ENCODE data around the gene THAP8. TPM values are rescaled to one million over a fixed set of nuclear protein-coding genes. Genes with fewer than 3 reads are reported as not detected.

THAP8 gene, protein sequence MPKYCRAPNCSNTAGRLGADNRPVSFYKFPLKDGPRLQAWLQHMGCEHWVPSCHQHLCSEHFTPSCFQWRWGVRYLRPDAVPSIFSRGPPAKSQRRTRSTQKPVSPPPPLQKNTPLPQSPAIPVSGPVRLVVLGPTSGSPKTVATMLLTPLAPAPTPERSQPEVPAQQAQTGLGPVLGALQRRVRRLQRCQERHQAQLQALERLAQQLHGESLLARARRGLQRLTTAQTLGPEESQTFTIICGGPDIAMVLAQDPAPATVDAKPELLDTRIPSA
- polyA plus RNA-seq (2013, experiment 1 of 2), result 6.9 TPM
- polyA plus RNA-seq (2013, experiment 2 of 2), result 6.6 TPM

- peak within 1 kb of the TSS; percentile 74 for H3K9ac ChIP-seq (ENCODE audit: low read depth, low read length)
- H3K4me3 ChIP-seq (ENCODE audit: low read length), result peak within 1 kb of the TSS; percentile 75
- no peaks in the 10 kb centered on the region for H3K27me3 ChIP-seq (ENCODE audit: insufficient read depth, low read length)
- H3K27ac ChIP-seq (ENCODE audit: low read depth, low read length), result peak within 1 kb of the TSS; percentile 92
- H3K36me3 ChIP-seq (ENCODE audit: insufficient read depth, low read length), result peaks cover 16% of the 10 kb centered on the region
- H3K9me3 ChIP-seq (ENCODE audit: insufficient read depth, low read depth, low read length), result no peaks in the 10 kb centered on the region
- peaks cover 11% of the 10 kb centered on the region for H3K4me1 ChIP-seq (ENCODE audit: insufficient read depth, low read length)
- WGBS, result under 1% methylated on average over 56 of the region's 56 CpGs
These were observed at the start of gene THAP8 for GRCh38 chr19:36054119-36054732. TSS of gene THAP8 (minus strand) at chr19:36054285. CDS start at chr19:36054217, 68 bp downstream.

DNA sequence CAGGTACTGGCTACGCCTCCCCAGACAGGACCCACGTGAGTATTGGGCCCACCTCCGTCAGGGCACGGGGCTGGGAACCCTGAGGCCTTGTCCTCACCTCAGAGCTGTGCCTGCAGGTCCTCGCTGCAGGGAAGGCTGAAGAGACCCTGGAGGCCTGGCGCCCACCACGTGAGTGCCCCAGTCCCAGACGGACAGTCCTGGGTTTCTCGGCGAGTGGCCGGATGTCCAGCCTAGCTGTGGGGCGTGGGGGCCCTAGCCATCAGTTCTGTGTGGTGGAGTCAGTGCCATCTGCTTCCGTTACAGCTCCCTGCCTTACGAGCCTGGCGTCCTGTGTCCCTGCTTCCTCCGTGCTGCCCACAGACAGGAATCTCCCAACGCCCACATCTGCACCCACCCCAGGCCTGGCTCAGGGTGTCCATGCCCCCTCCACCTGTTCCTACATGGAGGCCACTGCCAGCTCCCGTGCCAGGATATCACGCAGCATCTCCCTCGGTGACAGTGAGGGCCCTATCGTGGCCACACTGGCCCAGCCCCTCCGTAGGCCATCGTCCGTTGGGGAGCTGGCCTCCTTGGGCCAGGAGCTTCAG lies 49.0 kb upstream of the THAP8 start:
- no peaks in the 10 kb centered on the region for H3K9me3 ChIP-seq (ENCODE audit: insufficient read depth, low read depth, low read length)
- WGBS, result 95% methylated on average over 24 of the region's 24 CpGs
- H3K9ac ChIP-seq (ENCODE audit: low read depth, low read length), result no peak overlapping the region
- peaks cover 82% of the 10 kb centered on the region for H3K36me3 ChIP-seq (ENCODE audit: insufficient read depth, low read length)
- H3K27me3 ChIP-seq (ENCODE audit: insufficient read depth, low read length), result no peaks in the 10 kb centered on the region
- H3K4me3 ChIP-seq (ENCODE audit: low read length), result no peak overlapping the region
- H3K27ac ChIP-seq (ENCODE audit: low read depth, low read length), result no peak overlapping the region
- H3K4me1 ChIP-seq (ENCODE audit: insufficient read depth, low read length), result no peaks in the 10 kb centered on the region

DNA sequence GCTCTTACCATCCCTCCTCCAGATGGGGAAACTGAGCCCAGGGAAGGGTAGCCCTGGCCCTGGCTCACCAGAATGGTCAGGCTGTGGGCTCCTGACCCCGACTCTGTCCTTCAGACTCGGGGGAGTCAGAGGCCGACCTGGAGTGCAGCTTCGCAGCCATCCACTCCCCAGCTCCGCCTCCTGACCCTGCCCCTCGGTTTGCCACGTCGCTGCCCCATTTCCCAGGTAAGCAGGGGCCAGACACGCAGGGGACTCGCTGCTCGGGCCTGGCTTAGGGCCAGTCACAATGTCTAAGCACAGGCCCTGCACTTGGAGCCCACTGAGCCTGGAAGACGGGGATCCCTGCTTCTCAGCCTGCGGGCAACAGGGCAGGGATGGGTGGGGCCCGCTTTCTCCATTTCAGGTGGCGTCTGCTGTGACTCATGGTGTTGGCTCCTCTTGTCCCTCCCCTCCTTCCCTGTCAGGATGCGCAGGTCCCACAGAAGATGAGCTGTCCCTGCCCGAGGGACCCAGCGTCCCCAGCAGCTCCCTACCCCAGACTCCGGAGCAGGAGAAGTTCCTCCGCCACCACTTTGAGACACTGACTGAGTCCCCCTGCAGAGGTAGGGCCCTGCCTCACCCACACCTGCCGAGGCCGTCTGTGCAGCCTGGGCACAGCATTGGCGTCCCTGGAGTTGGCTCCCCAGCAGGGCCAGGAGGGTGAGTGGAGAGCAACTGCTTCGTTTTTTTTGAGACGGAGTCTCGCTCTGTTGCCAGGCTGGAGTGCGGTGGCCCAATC lies 47.7 kb upstream of the THAP8 start:
- no peak overlapping the region for H3K27ac ChIP-seq (ENCODE audit: low read depth, low read length)
- no peaks in the 10 kb centered on the region for H3K4me1 ChIP-seq (ENCODE audit: insufficient read depth, low read length)
- no peak overlapping the region for H3K9ac ChIP-seq (ENCODE audit: low read depth, low read length)
- no peaks in the 10 kb centered on the region for H3K9me3 ChIP-seq (ENCODE audit: insufficient read depth, low read depth, low read length)
- H3K4me3 ChIP-seq (ENCODE audit: low read length), result no peak overlapping the region
- WGBS, result 91% methylated on average over 27 of the region's 27 CpGs
- H3K36me3 ChIP-seq (ENCODE audit: insufficient read depth, low read length), result peaks cover 90% of the 10 kb centered on the region
- no peaks in the 10 kb centered on the region for H3K27me3 ChIP-seq (ENCODE audit: insufficient read depth, low read length)

- H3K9me3 ChIP-seq (ENCODE audit: insufficient read depth, low read depth, low read length), result no peaks in the 10 kb centered on the region
- no peak overlapping the region for H3K27ac ChIP-seq (ENCODE audit: low read depth, low read length)
- peaks cover 90% of the 10 kb centered on the region for H3K36me3 ChIP-seq (ENCODE audit: insufficient read depth, low read length)
- 94% methylated on average over 5 of the region's 5 CpGs for WGBS
- no peaks in the 10 kb centered on the region for H3K4me1 ChIP-seq (ENCODE audit: insufficient read depth, low read length)
- H3K4me3 ChIP-seq (ENCODE audit: low read length), result no peak overlapping the region
- no peak overlapping the region for H3K9ac ChIP-seq (ENCODE audit: low read depth, low read length)
- H3K27me3 ChIP-seq (ENCODE audit: insufficient read depth, low read length), result no peaks in the 10 kb centered on the region
These were observed 46.4 kb upstream of the THAP8 start for GRCh38 chr19:36100476-36100875.

GRCh38 chr19:36099166-36099785 lies 45.2 kb upstream of the THAP8 start:
- Histone ChIP-seq H3K27ac (ENCODE audit: low read depth, low read length) (no peak overlapping the region), H3K36me3 (ENCODE audit: insufficient read depth, low read length) (peaks cover 89% of the 10 kb centered on the region), H3K4me1 (ENCODE audit: insufficient read depth, low read length) (no peaks in the 10 kb centered on the region), H3K9ac (ENCODE audit: low read depth, low read length) (no peak overlapping the region), H3K9me3 (ENCODE audit: insufficient read depth, low read depth, low read length) (no peaks in the 10 kb centered on the region), H3K27me3 (ENCODE audit: insufficient read depth, low read length) (no peaks in the 10 kb centered on the region), H3K4me3 (ENCODE audit: low read length) (no peak overlapping the region)
- whole genome bisulfite sequencing, result 93% methylated on average over 19 of the region's 19 CpGs

GRCh38 chr19:36097036-36097435 lies 43.0 kb upstream of the THAP8 start:
- 96% methylated on average over 6 of the region's 6 CpGs for WGBS
- no peak overlapping the region for H3K9ac ChIP-seq (ENCODE audit: low read depth, low read length)

GRCh38 chr19:36093687-36094086 lies 39.6 kb upstream of the THAP8 start:
- WGBS, result 87% methylated on average over 6 of the region's 6 CpGs
- Histone ChIP-seq H3K36me3 (ENCODE audit: insufficient read depth, low read length) (peaks cover 91% of the 10 kb centered on the region), H3K27ac (ENCODE audit: low read depth, low read length) (no peak overlapping the region), H3K9ac (ENCODE audit: low read depth, low read length) (no peak overlapping the region), H3K9me3 (ENCODE audit: insufficient read depth, low read depth, low read length) (no peaks in the 10 kb centered on the region), H3K4me1 (ENCODE audit: insufficient read depth, low read length) (no peaks in the 10 kb centered on the region), H3K27me3 (ENCODE audit: insufficient read depth, low read length) (no peaks in the 10 kb centered on the region), H3K4me3 (ENCODE audit: low read length) (no peak overlapping the region)

More at GRCh38 chr19:36097036-36097435, 43.0 kb upstream of the THAP8 start:
- no peaks in the 10 kb centered on the region for H3K9me3 ChIP-seq (ENCODE audit: insufficient read depth, low read depth, low read length)
- no peak overlapping the region for H3K27ac ChIP-seq (ENCODE audit: low read depth, low read length)
- H3K4me1 ChIP-seq (ENCODE audit: insufficient read depth, low read length), result no peaks in the 10 kb centered on the region
- H3K27me3 ChIP-seq (ENCODE audit: insufficient read depth, low read length), result no peaks in the 10 kb centered on the region
- no peak overlapping the region for H3K4me3 ChIP-seq (ENCODE audit: low read length)
- peaks cover 89% of the 10 kb centered on the region for H3K36me3 ChIP-seq (ENCODE audit: insufficient read depth, low read length)

DNA sequence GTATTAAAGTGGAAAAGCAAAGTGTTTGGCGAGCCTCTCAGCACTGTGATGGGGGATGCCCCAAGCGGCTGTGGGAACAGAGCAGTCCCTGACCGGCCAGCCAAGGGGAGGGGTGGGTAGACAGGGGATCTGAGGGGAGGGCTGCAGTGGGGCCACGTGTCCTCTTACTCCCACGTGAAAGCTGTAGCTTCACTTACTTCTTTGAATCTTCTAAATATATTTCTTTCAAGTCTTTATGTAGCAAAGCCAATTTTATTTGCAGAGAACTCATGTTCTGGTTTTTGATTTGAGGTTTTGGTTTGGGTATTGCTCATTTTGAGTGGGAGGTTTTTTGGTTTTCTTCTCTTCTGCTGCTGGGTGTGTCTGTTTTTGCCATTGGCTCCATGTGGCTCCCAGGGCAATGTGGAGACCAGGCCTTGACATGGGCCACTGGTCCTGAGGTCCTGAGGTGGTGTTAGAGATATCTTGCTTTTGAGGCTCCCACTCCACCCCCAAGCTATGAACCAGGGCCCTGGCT lies 39.1 kb upstream of the THAP8 start:
- no peak overlapping the region for H3K9ac ChIP-seq (ENCODE audit: low read depth, low read length)
- H3K9me3 ChIP-seq (ENCODE audit: insufficient read depth, low read depth, low read length), result no peaks in the 10 kb centered on the region
- no peaks in the 10 kb centered on the region for H3K27me3 ChIP-seq (ENCODE audit: insufficient read depth, low read length)
- peaks cover 91% of the 10 kb centered on the region for H3K36me3 ChIP-seq (ENCODE audit: insufficient read depth, low read length)
- no peak overlapping the region for H3K4me3 ChIP-seq (ENCODE audit: low read length)
- WGBS, result 98% methylated on average over 3 of the region's 5 CpGs
- H3K4me1 ChIP-seq (ENCODE audit: insufficient read depth, low read length), result no peaks in the 10 kb centered on the region
- H3K27ac ChIP-seq (ENCODE audit: low read depth, low read length), result no peak overlapping the region

DNA sequence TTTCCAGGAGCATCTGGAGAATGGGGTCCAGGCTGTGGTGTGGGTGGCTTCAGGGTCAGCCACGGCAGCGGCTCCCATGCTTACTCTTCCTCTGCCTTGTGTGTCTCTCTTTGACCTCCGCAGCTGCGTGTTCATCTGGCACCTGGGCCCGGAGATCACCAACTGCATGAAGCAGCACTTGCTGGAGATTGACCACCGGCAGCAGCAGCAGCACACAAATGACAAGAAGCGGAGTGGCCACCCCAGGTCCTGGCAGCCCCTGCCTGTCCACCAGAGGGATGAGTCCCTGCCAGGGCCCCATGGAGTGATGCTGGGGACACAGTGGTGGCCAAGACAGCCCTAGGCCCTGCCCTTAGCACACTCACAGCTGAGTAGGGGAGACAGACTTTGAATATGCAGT lies 38.5 kb upstream of the THAP8 start:
- H3K9me3 ChIP-seq (ENCODE audit: insufficient read depth, low read depth, low read length), result no peaks in the 10 kb centered on the region
- no peak overlapping the region for H3K27ac ChIP-seq (ENCODE audit: low read depth, low read length)
- no peak overlapping the region for H3K4me3 ChIP-seq (ENCODE audit: low read length)
- WGBS, result 96% methylated on average over 7 of the region's 7 CpGs
- H3K27me3 ChIP-seq (ENCODE audit: insufficient read depth, low read length), result no peaks in the 10 kb centered on the region
- H3K4me1 ChIP-seq (ENCODE audit: insufficient read depth, low read length), result no peaks in the 10 kb centered on the region
- H3K9ac ChIP-seq (ENCODE audit: low read depth, low read length), result no peak overlapping the region
- peaks cover 91% of the 10 kb centered on the region for H3K36me3 ChIP-seq (ENCODE audit: insufficient read depth, low read length)

DNA sequence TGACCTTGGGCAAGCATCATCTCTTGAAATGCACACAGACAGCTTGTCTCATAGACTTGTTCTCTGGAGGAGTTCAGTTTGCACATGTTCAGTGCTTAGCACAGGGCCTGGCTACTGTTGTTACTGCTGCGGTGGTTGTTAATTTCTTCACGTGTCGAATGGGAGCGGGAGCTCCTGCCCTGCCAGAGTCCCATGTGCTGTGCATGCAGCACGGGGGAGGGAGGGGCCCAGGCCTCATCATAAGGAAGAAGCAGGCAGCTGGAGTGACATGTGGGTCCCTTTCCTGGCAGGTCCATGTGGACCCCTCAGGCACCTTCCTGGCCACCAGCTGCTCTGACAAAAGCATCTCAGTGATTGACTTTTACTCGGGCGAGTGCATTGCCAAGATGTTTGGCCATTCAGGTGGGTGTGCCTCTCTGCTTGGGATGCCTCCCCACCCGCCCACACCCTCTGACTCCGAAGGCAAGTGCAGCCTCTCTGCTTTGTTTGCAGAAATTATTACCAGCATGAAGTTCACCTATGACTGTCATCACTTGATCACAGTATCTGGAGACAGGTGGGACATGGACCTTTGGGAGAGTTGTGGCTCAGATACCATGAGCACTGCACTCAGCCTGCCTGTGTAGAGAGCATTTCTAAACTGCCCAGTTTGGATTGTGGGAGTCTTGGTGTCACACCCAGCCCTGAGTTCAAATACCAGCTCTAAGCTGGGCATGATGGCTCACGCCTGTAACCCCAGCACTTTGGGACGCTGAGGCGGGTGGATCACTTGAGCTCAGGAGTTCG lies 37.0 kb upstream of the THAP8 start:
- no peak overlapping the region for H3K27ac ChIP-seq (ENCODE audit: low read depth, low read length)
- H3K36me3 ChIP-seq (ENCODE audit: insufficient read depth, low read length), result peaks cover 94% of the 10 kb centered on the region
- H3K4me1 ChIP-seq (ENCODE audit: insufficient read depth, low read length), result no peaks in the 10 kb centered on the region
- no peak overlapping the region for H3K9ac ChIP-seq (ENCODE audit: low read depth, low read length)
- no peaks in the 10 kb centered on the region for H3K9me3 ChIP-seq (ENCODE audit: insufficient read depth, low read depth, low read length)
- H3K4me3 ChIP-seq (ENCODE audit: low read length), result no peak overlapping the region
- no peaks in the 10 kb centered on the region for H3K27me3 ChIP-seq (ENCODE audit: insufficient read depth, low read length)
- 86% methylated on average over 13 of the region's 13 CpGs for WGBS

Data from HUES64 (cell line).